Neural cell (in vitro differentiated cells): ENCODE data around the gene KRT78. TPM values are rescaled to one million over a fixed set of nuclear protein-coding genes. Genes with fewer than 3 reads are reported as not detected.

Experiments used
- H2AFZ ChIP-seq: fragments of 200-600, 300-800 bp; sonication (generic), shearing (Covaris generic); 2 replicates; pipeline ENCODE4 v1.6.0; 2014; ENCODE audit warnings: low read depth, mild to moderate bottlenecking, antibody characterized with exemption, low read length, moderate library complexity
- H3F3A ChIP-seq: fragments of 200-600 bp; shearing (Covaris generic); 2 replicates; pipeline ENCODE4 v1.6.1; 2016; ENCODE audit warnings: mild to moderate bottlenecking, moderate library complexity, mixed read lengths, antibody characterized with exemption, low read length; ENCODE audit not compliant: insufficient read depth, poor library complexity, severe bottlenecking
- H3K27ac ChIP-seq: fragments of 200-600, 300-800 bp; sonication (generic), shearing (Covaris generic); 2 replicates; pipeline ENCODE4 v1.5.1; 2014; ENCODE audit warnings: mild to moderate bottlenecking, low read length, moderate library complexity
- H3K27me3 ChIP-seq: fragments of 300-800, 200-600 bp; sonication (generic), shearing (Covaris generic); 2 replicates; pipeline ENCODE4 v1.6.0; 2014; ENCODE audit warnings: mild to moderate bottlenecking, low read depth, low read length, moderate library complexity; ENCODE audit not compliant: insufficient read depth
- H3K36me3 ChIP-seq: fragments of 300-800, 200-600 bp; sonication (generic), shearing (Covaris generic); 2 replicates; pipeline ENCODE4 v1.5.1; 2014; ENCODE audit warnings: mild to moderate bottlenecking, antibody characterized with exemption, low read length, moderate library complexity; ENCODE audit not compliant: insufficient read depth
- H3K4me2 ChIP-seq: fragments of 300-800, 200-600 bp; sonication (generic), shearing (Covaris generic); 2 replicates; pipeline ENCODE4 v1.6.0; 2014; ENCODE audit warnings: mild to moderate bottlenecking, low read length
- H3K4me3 ChIP-seq: fragments of 300-800, 200-600 bp; sonication (generic), shearing (Covaris generic); 2 replicates; pipeline ENCODE4 v1.5.1; 2014; ENCODE audit warnings: mild to moderate bottlenecking, low read length, moderate library complexity
- H3K79me2 ChIP-seq: fragments of 200-600 bp; shearing (Covaris generic); replicated peaks from 2 replicates; pipeline ENCODE4 v1.6.0; 2014; ENCODE audit warnings: mild to moderate bottlenecking, low read length, moderate library complexity; ENCODE audit not compliant: insufficient read depth
- H3K9ac ChIP-seq: fragments of 300-800, 200-600 bp; sonication (generic), shearing (Covaris generic); 2 replicates; pipeline ENCODE4 v1.6.1; 2016; ENCODE audit warnings: mild to moderate bottlenecking, low read length, mixed read lengths
- H3K9me2 ChIP-seq: fragments of 200-600 bp; shearing (Covaris generic); 2 replicates; pipeline ENCODE4 v1.6.1; 2016; ENCODE audit warnings: mild to moderate bottlenecking, low read length, mixed read lengths; ENCODE audit not compliant: insufficient read depth
- H3K9me3 ChIP-seq: fragments of 200-600, 300-800 bp; sonication (generic), shearing (Covaris generic); 2 replicates; pipeline ENCODE4 v1.6.1; 2016; ENCODE audit warnings: mild to moderate bottlenecking, mixed run types, low read length, moderate library complexity, mixed read lengths
- H4K20me1 ChIP-seq: fragments of 200-600 bp; shearing (Covaris generic); 2 replicates; pipeline ENCODE4 v1.6.1; 2016; ENCODE audit warnings: mild to moderate bottlenecking, mixed run types; ENCODE audit not compliant: insufficient read depth
- EP300 ChIP-seq: fragments of 450-650 bp; conservative IDR thresholded peaks from 2 replicates; pipeline ENCODE4 v1.6.1; 2014; ENCODE audit warnings: antibody characterized with exemption, mild to moderate bottlenecking, moderate library complexity; ENCODE audit not compliant: poor library complexity, severe bottlenecking
- EZH2 ChIP-seq: fragments of 200-600, 300-800 bp; shearing (Covaris generic), sonication (generic); IDR thresholded peaks from 2 replicates; pipeline ENCODE4 v1.6.1; 2014; ENCODE audit warnings: antibody characterized with exemption, low read length, borderline replicate concordance, mild to moderate bottlenecking; ENCODE audit not compliant: insufficient read depth, poor library complexity, severe bottlenecking
- MXI1 ChIP-seq: fragments of 450-650 bp; conservative IDR thresholded peaks from 2 replicates; pipeline ENCODE4 v1.6.1; 2014; ENCODE audit warnings: antibody characterized with exemption, mild to moderate bottlenecking; ENCODE audit not compliant: poor library complexity, severe bottlenecking
- POLR2AphosphoS5 ChIP-seq: IDR thresholded peaks from 2 replicates; pipeline ENCODE4 v1.6.1; 2012
- RAD21 ChIP-seq: fragments of 450-650 bp; conservative IDR thresholded peaks from 2 replicates; pipeline ENCODE4 v1.6.1; 2014; ENCODE audit warnings: antibody characterized with exemption, mild to moderate bottlenecking, moderate library complexity
- REST ChIP-seq: IDR thresholded peaks from 2 replicates; pipeline ENCODE4 v1.6.1; 2012; ENCODE audit warnings: borderline replicate concordance
- SMC3 ChIP-seq: fragments of 450-650 bp; conservative IDR thresholded peaks from 2 replicates; pipeline ENCODE4 v1.6.1; 2014; ENCODE audit warnings: antibody characterized with exemption, mild to moderate bottlenecking, moderate library complexity; ENCODE audit not compliant: poor library complexity
- TAF1 ChIP-seq: IDR thresholded peaks from 2 replicates; pipeline ENCODE4 v1.6.1; 2012; ENCODE audit warnings: low read depth
- polyA plus RNA-seq: library from polyadenylated mRNA; depleted of rRNA; stranded (reverse); fragments of >200 nt; gene quantifications from 2 replicates; pipeline ENCODE4 v1.2.3, GENCODE V29; 2014
- TF ChIP-seq, protein P1 (sequence below): fragments of 450-650 bp; IDR thresholded peaks from 2 replicates; pipeline ENCODE4 v1.5.1; 2014; ENCODE audit warnings: antibody characterized with exemption, mild to moderate bottlenecking, moderate library complexity; ENCODE audit not compliant: poor library complexity, severe bottlenecking

Gene KRT78
- polyA plus RNA-seq, 1 donor from 2014 or later = not detected

- Histone ChIP-seq H3K9me3 (no peaks in the 10 kb centered on the region), H3K4me3 (no peak overlapping the region), H2AFZ (no peak overlapping the region), H3K9ac (no peak overlapping the region), H3K27me3 (no peaks in the 10 kb centered on the region), H3K36me3 (no peaks in the 10 kb centered on the region), H3K4me2 (no peak overlapping the region), H4K20me1 (no peaks in the 10 kb centered on the region), H3K27ac (no peak overlapping the region), H3F3A (no peaks in the 10 kb centered on the region), H3K79me2 (no peaks in the 10 kb centered on the region), H3K9me2 (no peaks in the 10 kb centered on the region)
- TF ChIP-seq POLR2AphosphoS5 (no peak), REST (no peak), RAD21 (no peak), EZH2 (no peak), SMC3 (no peak), MXI1 (no peak), EP300 (no peak), TAF1 (no peak)
- TF ChIP-seq, protein P1, sequence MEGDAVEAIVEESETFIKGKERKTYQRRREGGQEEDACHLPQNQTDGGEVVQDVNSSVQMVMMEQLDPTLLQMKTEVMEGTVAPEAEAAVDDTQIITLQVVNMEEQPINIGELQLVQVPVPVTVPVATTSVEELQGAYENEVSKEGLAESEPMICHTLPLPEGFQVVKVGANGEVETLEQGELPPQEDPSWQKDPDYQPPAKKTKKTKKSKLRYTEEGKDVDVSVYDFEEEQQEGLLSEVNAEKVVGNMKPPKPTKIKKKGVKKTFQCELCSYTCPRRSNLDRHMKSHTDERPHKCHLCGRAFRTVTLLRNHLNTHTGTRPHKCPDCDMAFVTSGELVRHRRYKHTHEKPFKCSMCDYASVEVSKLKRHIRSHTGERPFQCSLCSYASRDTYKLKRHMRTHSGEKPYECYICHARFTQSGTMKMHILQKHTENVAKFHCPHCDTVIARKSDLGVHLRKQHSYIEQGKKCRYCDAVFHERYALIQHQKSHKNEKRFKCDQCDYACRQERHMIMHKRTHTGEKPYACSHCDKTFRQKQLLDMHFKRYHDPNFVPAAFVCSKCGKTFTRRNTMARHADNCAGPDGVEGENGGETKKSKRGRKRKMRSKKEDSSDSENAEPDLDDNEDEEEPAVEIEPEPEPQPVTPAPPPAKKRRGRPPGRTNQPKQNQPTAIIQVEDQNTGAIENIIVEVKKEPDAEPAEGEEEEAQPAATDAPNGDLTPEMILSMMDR = no peak
Measured at GRCh38 chr12:52811191-52812072, 37.4 kb downstream of the KRT78 start.

- H3K36me3 ChIP-seq = no peaks in the 10 kb centered on the region
- no peaks in the 10 kb centered on the region for H3K9me2 ChIP-seq
- H3K9me3 ChIP-seq = no peaks in the 10 kb centered on the region
- H3K27me3 ChIP-seq = no peaks in the 10 kb centered on the region
- TF ChIP-seq TAF1 = no peak
- TF ChIP-seq, protein P1 = no peak
- TF ChIP-seq SMC3 = no peak
- TF ChIP-seq REST = no peak
- TF ChIP-seq POLR2AphosphoS5 = no peak
- H3K4me3 ChIP-seq = no peak overlapping the region
- H3K9ac ChIP-seq = no peak overlapping the region
- H3K27ac ChIP-seq = no peak overlapping the region
- no peaks in the 10 kb centered on the region for H4K20me1 ChIP-seq
- no peaks in the 10 kb centered on the region for H3F3A ChIP-seq
- H2AFZ ChIP-seq = no peak overlapping the region
- no peaks in the 10 kb centered on the region for H3K79me2 ChIP-seq
- H3K4me2 ChIP-seq = no peak overlapping the region
Measured at GRCh38 chr12:52810554-52810953, 38.2 kb downstream of the KRT78 start.
